ENCODE measurements around the gene PDGFRB. TPM values are rescaled to one million over a fixed set of nuclear protein-coding genes. Genes with fewer than 3 reads are reported as not detected.
A peak's percentile ranks its signal among the peaks of the same experiment; 100 is the strongest.

PDGFRB gene
- total and polyA plus RNA-seq, 9 of the 15 experiments (the other 6 are each of a cell fraction or from before 2014, with no cell fraction given), result 0.01 to 1.5 (median 0.09) TPM; not detected in 3

- H3K36me3 ChIP-seq (ENCODE audit: control insufficient read depth, insufficient read depth, low read length), result no peaks in the 10 kb centered on the region
- H4K20me1 ChIP-seq (replicated peaks; ENCODE audit: control insufficient read depth, insufficient read depth, low read length), result peaks cover 3% of the 10 kb centered on the region; the same call in 1 of the 2 replicates
- no TSS peak for BruUV-seq (replicated peaks)
- H2AFZ ChIP-seq (ENCODE audit: low read depth, low read length), result peak overlapping the region; percentile 72
- POLR2A ChIA-PET, result interaction anchor here (0.6 to 0.8 kb wide), 3 partner anchors 86 to 175 kb away, joined by 3 to 4 read pairs (median 3); partner anchors contain the start of genes HMGXB3 and TIGD6
- intact Hi-C loops (cut with micrococcal nuclease) (loop anchor here (1.0 kb wide), 1 partner anchor 14 kb away; no protein-coding TSS in a partner anchor), in situ Hi-C loops (cut with MboI) (no loop called here)
- DNase-seq (ENCODE audit: extremely low read depth in 1 of 4, low spot score in 3 of 4) (peak; percentile 67 to 77 (median 76)), FAIRE-seq (peak; percentile 89), ATAC-seq (peak; percentile 96)
- no peaks in the 10 kb centered on the region for H3K9me3 ChIP-seq (replicated peaks; ENCODE audit: control insufficient read depth, insufficient read depth, low read depth, low read length)
- no peak overlapping the region for H3K4me2 ChIP-seq (ENCODE audit: insufficient read depth, low read length)
- peaks cover 22 to 50% of the 10 kb centered on the region in 2 experiments for H3K27me3 ChIP-seq (ENCODE audit: control insufficient read depth in 2 of 2, insufficient read depth in 2 of 2, low read length in 2 of 2)
- WGBS (ENCODE audit: insufficient coverage, low coverage, missing lambda C conversion rate), result 0% methylated on average over 4 of the region's 5 CpGs
- H3K79me2 ChIP-seq (ENCODE audit: control insufficient read depth, insufficient read depth, low read length), result no peaks in the 10 kb centered on the region
- H3K9ac ChIP-seq (ENCODE audit: insufficient read depth in 1 of 2, low read depth in 2 of 2, low read length in 2 of 2), result no peak overlapping the region
- H3K27ac ChIP-seq (ENCODE audit: extremely low read depth, low read depth, low read length), result no peak overlapping the region
- H3K4me3 ChIP-seq, result no peak overlapping the region
- H3K4me1 ChIP-seq (replicated peaks in 1 of 2; ENCODE audit: control insufficient read depth in 2 of 2, insufficient read depth in 2 of 2, low read length in 2 of 2), result peaks cover 0 to 2% of the 10 kb centered on the region in 2 experiments; a peak in 2 of 5 replicates
- CTCF ChIA-PET (ENCODE audit: low intra/inter-chr PET ratio), result interaction anchor here (0.9 to 1.8 kb wide), 3 partner anchors 14 to 47 kb away, joined by 5 read pairs; no protein-coding TSS in a partner anchor
- no peaks in the 10 kb centered on the region for H3K9me1 ChIP-seq (ENCODE audit: control insufficient read depth, insufficient read depth, low read length)
- TF ChIP-seq CTCFL (IDR thresholded peaks at IDR 0.05; ENCODE audit: borderline replicate concordance, insufficient read depth, low read depth, low read length, poor library complexity, severe bottlenecking) (peak; percentile 92), KAT2B (IDR thresholded peaks at IDR 0.05; ENCODE audit: low read depth, low read length) (no peak), YY1 (IDR thresholded peaks at IDR 0.05; ENCODE audit: borderline replicate concordance in 1 of 3, control insufficient read depth in 1 of 3, extremely low read depth in 1 of 3, insufficient read depth in 3 of 3, insufficient read length in 1 of 3, insufficient replicate concordance in 2 of 3, low read depth in 1 of 3, low read length in 2 of 3) (peak in 1 of 3 experiments; percentile 40), UBTF (IDR thresholded peaks at IDR 0.05; ENCODE audit: borderline replicate concordance in 1 of 2, low read depth in 2 of 2, low read length in 2 of 2) (no peak), AFF4 (CRISPR knock-in tag; IDR thresholded peaks at IDR 0.05) (no peak), HNRNPLL (IDR thresholded peaks at IDR 0.05; ENCODE audit: low read depth, low read length, poor library complexity, severe bottlenecking) (no peak)
- TF ChIP-seq, protein P1, sequence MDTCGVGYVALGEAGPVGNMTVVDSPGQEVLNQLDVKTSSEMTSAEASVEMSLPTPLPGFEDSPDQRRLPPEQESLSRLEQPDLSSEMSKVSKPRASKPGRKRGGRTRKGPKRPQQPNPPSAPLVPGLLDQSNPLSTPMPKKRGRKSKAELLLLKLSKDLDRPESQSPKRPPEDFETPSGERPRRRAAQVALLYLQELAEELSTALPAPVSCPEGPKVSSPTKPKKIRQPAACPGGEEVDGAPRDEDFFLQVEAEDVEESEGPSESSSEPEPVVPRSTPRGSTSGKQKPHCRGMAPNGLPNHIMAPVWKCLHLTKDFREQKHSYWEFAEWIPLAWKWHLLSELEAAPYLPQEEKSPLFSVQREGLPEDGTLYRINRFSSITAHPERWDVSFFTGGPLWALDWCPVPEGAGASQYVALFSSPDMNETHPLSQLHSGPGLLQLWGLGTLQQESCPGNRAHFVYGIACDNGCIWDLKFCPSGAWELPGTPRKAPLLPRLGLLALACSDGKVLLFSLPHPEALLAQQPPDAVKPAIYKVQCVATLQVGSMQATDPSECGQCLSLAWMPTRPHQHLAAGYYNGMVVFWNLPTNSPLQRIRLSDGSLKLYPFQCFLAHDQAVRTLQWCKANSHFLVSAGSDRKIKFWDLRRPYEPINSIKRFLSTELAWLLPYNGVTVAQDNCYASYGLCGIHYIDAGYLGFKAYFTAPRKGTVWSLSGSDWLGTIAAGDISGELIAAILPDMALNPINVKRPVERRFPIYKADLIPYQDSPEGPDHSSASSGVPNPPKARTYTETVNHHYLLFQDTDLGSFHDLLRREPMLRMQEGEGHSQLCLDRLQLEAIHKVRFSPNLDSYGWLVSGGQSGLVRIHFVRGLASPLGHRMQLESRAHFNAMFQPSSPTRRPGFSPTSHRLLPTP (IDR thresholded peaks at IDR 0.05; ENCODE audit: borderline replicate concordance, extremely low read depth, insufficient read length), result no peak
Observed at GRCh38 chr5:150175536-150175935, 19.9 kb upstream of the PDGFRB start.
